Activated B cell treated with CpG ODN at 0.5 μM for 24 hours (primary cell): ENCODE data around the gene SLC15A3. TPM values are rescaled to one million over a fixed set of nuclear protein-coding genes. Genes with fewer than 3 reads are reported as not detected.
A peak's percentile ranks its signal among the peaks of the same experiment; 100 is the strongest.

Source experiments
- ATAC-seq: fragments of 200-7000 bp; cut with Tn5 transposase; one replicate; pipeline ENCODE4 v1.10.0; 2021; ENCODE audit warnings: low read depth, mild to moderate bottlenecking, moderate library complexity
- CTCF ChIA-PET: fragments of 350-600 bp; sonication (Branson Sonifier 250); formaldehyde crosslinking; loops from one replicate; lab custom pipeline; 2021; ENCODE audit warnings: antibody characterized with exemption; lab: Charles Lee
- POLR2A ChIA-PET: fragments of 350-600 bp; sonication (Branson Sonifier 250); formaldehyde crosslinking; loops from one replicate; lab custom pipeline; 2021; ENCODE audit warnings: antibody characterized with exemption; lab: Charles Lee
- DNase-seq: peaks from one replicate; pipeline ENCODE4 v3.0.0; 2022
- H3K27ac Mint-ChIP-seq: one replicate; pipeline ENCODE4 v1.8.0; 2020; ENCODE audit warnings: mixed read lengths
- H3K27me3 Mint-ChIP-seq: one replicate; pipeline ENCODE4 v1.8.0; 2021; ENCODE audit warnings: mixed read lengths
- H3K36me3 Mint-ChIP-seq: one replicate; pipeline ENCODE4 v1.8.0; 2021; ENCODE audit warnings: low read depth, mixed read lengths
- H3K4me1 Mint-ChIP-seq: one replicate; pipeline ENCODE4 v1.8.0; 2021; ENCODE audit warnings: mixed read lengths
- H3K4me3 Mint-ChIP-seq: one replicate; pipeline ENCODE4 v1.8.0; 2020; ENCODE audit warnings: mild to moderate bottlenecking, mixed read lengths
- H3K9me3 Mint-ChIP-seq: one replicate; pipeline ENCODE4 v1.8.0; 2020; ENCODE audit warnings: mixed read lengths
- CTCF ChIP-seq: fragments of 200-600 bp; IDR thresholded peaks from one replicate; pipeline ENCODE4 v1.8.0; 2022; ENCODE audit warnings: antibody characterized with exemption, mild to moderate bottlenecking
- intact Hi-C: fragments of 100-400 bp; cut with micrococcal nuclease; formaldehyde crosslinking; loops from one replicate; pipeline ENCODE4 v1.15.1; 2024
- total RNA-seq: library from RNA; stranded (reverse); gene quantifications from 2 replicates; pipeline ENCODE4 v1.2.3, GENCODE V29; 2022

Gene SLC15A3
- total RNA-seq, 1 donor from 2014 or later = 76.4 TPM

- no peaks in the 10 kb centered on the region for H3K36me3 Mint-ChIP-seq
- ATAC-seq (no peak), DNase-seq (no peak)
- no peak overlapping the region for H3K27ac Mint-ChIP-seq
- H3K4me1 Mint-ChIP-seq = peaks cover 9% of the 10 kb centered on the region
- TF ChIP-seq CTCF = no peak
- ChIA-PET POLR2A (no interaction called here), CTCF (no interaction called here)
- no peaks in the 10 kb centered on the region for H3K9me3 Mint-ChIP-seq
- no peak overlapping the region for H3K4me3 Mint-ChIP-seq
- peaks cover 4% of the 10 kb centered on the region for H3K27me3 Mint-ChIP-seq
- intact Hi-C loops = no loop called here
Observed at GRCh38 chr11:60994541-60995080, 42.6 kb upstream of the SLC15A3 start.

GRCh38 chr11:60993615-60994014 is 41.6 kb upstream of the SLC15A3 start:
- POLR2A ChIA-PET = no interaction called here
- H3K36me3 Mint-ChIP-seq = no peaks in the 10 kb centered on the region
- no peak overlapping the region for H3K27ac Mint-ChIP-seq

GRCh38 chr11:60992842-60993409 is 41.0 kb upstream of the SLC15A3 start:
- ChIA-PET POLR2A (no interaction called here), CTCF (interaction anchor here (0.6 kb wide), 2 partner anchors 94 to 135 kb away, joined by 3 read pairs; no protein-coding TSS in a partner anchor)
- no peaks in the 10 kb centered on the region for H3K9me3 Mint-ChIP-seq
- H3K27ac Mint-ChIP-seq = no peak overlapping the region
- H3K4me3 Mint-ChIP-seq = no peak overlapping the region
- peaks cover 4% of the 10 kb centered on the region for H3K27me3 Mint-ChIP-seq
- DNase-seq = no peak
- TF ChIP-seq CTCF = no peak
- no peak for ATAC-seq
- intact Hi-C loops = no loop called here
- H3K36me3 Mint-ChIP-seq = no peaks in the 10 kb centered on the region
- peaks cover 21% of the 10 kb centered on the region for H3K4me1 Mint-ChIP-seq

More at GRCh38 chr11:60993615-60994014, 41.6 kb upstream of the SLC15A3 start:
- intact Hi-C loops = no loop called here
- Mint-ChIP-seq H3K4me3 (no peak overlapping the region), H3K4me1 (peaks cover 19% of the 10 kb centered on the region), H3K9me3 (no peaks in the 10 kb centered on the region), H3K27me3 (peaks cover 4% of the 10 kb centered on the region)
- ATAC-seq (no peak), DNase-seq (no peak)
- TF ChIP-seq CTCF = no peak
- CTCF ChIA-PET = no interaction called here

DNA sequence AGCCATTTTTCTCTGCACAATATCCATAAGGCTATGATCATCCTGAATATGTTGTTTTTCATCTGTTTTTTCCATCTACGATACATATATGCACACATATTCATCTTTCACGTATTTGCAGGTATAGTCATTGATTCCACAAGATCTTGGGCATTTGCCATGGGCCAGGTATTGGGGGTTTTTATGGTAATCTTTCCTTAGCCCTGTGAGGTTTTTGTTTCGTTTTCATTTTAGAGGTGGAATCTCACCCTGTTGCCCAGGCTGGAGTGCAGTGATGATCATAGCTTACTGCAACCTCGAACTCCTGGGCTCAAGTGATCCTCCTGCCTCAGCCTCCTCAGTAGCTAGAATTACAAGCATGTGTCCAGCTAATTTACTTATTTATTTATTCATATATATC is 39.5 kb upstream of the SLC15A3 start:
- Mint-ChIP-seq H3K4me3 (no peak overlapping the region), H3K4me1 (peaks cover 28% of the 10 kb centered on the region), H3K9me3 (no peaks in the 10 kb centered on the region), H3K27ac (no peak overlapping the region), H3K36me3 (no peaks in the 10 kb centered on the region), H3K27me3 (peaks cover 4% of the 10 kb centered on the region)
- intact Hi-C loops = no loop called here
- DNase-seq (no peak), ATAC-seq (no peak)
- ChIA-PET POLR2A (interaction anchor here (0.7 kb wide), 1 partner anchor 51 kb away, joined by 6 read pairs; no protein-coding TSS in a partner anchor), CTCF (interaction anchor here (0.9 kb wide), 1 partner anchor 21 kb away, joined by 3 read pairs; no protein-coding TSS in a partner anchor)
- TF ChIP-seq CTCF = no peak

GRCh38 chr11:60989093-60989650 is 37.2 kb upstream of the SLC15A3 start:
- Mint-ChIP-seq H3K9me3 (no peaks in the 10 kb centered on the region), H3K36me3 (no peaks in the 10 kb centered on the region), H3K27me3 (peaks cover 4% of the 10 kb centered on the region), H3K4me1 (peaks cover 46% of the 10 kb centered on the region), H3K27ac (peak overlapping the region; percentile 73), H3K4me3 (no peak overlapping the region)
- intact Hi-C loops = loop anchor here (2.0 to 5.0 kb wide), 3 partner anchors 18 to 72 kb away; partner anchors contain the start of gene CD6
- ATAC-seq = peak; percentile 94
- DNase-seq = no peak
- POLR2A ChIA-PET = interaction anchor here (0.6 to 2.8 kb wide), 4 partner anchors 21 to 82 kb away, joined by 3 to 13 read pairs (median 4); partner anchors contain the start of gene TMEM109
- CTCF ChIA-PET = interaction anchor here (2.7 kb wide), 1 partner anchor 20 kb away, joined by 11 read pairs; no protein-coding TSS in a partner anchor
- TF ChIP-seq CTCF = no peak
